Naive thymus-derived CD8-positive, alpha-beta T cell (primary cell): ENCODE measurements around the gene HTRA2. TPM values are rescaled to one million over a fixed set of nuclear protein-coding genes. Genes with fewer than 3 reads are reported as not detected.
"Not testable (repeated sequence)": the region's sequence is repeated elsewhere in the genome, so short reads cannot be mapped to it uniquely, and the experiment has no call there.

Source experiments
- ATAC-seq, 2 donors: fragments of 150-1000 bp; cut with Tn5 transposase in 1 of 2; sonication (Bioruptor Pico), chemical (Tn5 transposase) in 1 of 2; 1 replicate in 1 of 2; 2 replicates in 1 of 2; pipeline ENCODE4 v1.10.0; 2021; ENCODE audit warnings: mild to moderate bottlenecking in 2 of 2, moderate library complexity in 2 of 2
- POLR2A ChIA-PET: fragments of 350-600 bp; sonication (Branson Sonifier 250); formaldehyde crosslinking; loops from one replicate; lab custom pipeline; 2021; ENCODE audit warnings: antibody characterized with exemption; lab: Charles Lee
- DNase-seq, 10 donors: peaks; one replicate each; pipeline versions ENCODE4 v3.0.0 to v3.0.0-alpha.2; 2020 to 2022
- H3K27ac Mint-ChIP-seq, 10 donors: one replicate each; pipeline ENCODE4 v1.8.0; 2020 to 2022; ENCODE audit warnings: mild to moderate bottlenecking in 10 of 10, mixed read lengths in 10 of 10, moderate library complexity in 4 of 10, inconsistent platforms in 1 of 10
- H3K27me3 Mint-ChIP-seq, 5 donors: one replicate each; pipeline ENCODE4 v1.8.0; 2021 to 2022; ENCODE audit warnings: mixed read lengths in 5 of 5
- H3K36me3 Mint-ChIP-seq, 3 donors: one replicate each; pipeline ENCODE4 v1.8.0; 2020 to 2022; ENCODE audit warnings: mixed read lengths in 3 of 3, mild to moderate bottlenecking in 2 of 3, inconsistent platforms in 1 of 3
- H3K4me1 Mint-ChIP-seq, 4 donors: one replicate each; pipeline ENCODE4 v1.8.0; 2021 to 2022; ENCODE audit warnings: mixed read lengths in 4 of 4
- H3K4me3 Mint-ChIP-seq, 10 donors: one replicate each; pipeline ENCODE4 v1.8.0; 2020 to 2022; ENCODE audit warnings: mild to moderate bottlenecking in 10 of 10, mixed read lengths in 10 of 10, moderate library complexity in 6 of 10, inconsistent platforms in 1 of 10
- H3K9me3 Mint-ChIP-seq, 9 donors: one replicate each; pipeline ENCODE4 v1.8.0; 2020 to 2022; ENCODE audit warnings: mixed read lengths in 9 of 9, mild to moderate bottlenecking in 3 of 9, inconsistent platforms in 1 of 9, moderate library complexity in 1 of 9
- polyA plus RNA-seq, 3 donors: library from polyadenylated mRNA; unstranded; fragments of 300-500 nt; fragmentation: Illumina TruSeq; gene quantifications; one replicate each; pipeline ENCODE4 v1.2.3, GENCODE V29; 2021
- total RNA-seq, 8 experiments: library from RNA in 2 of 8; stranded (reverse) in 2 of 8; gene quantifications; one replicate each; pipeline ENCODE4 v1.2.3 and lab custom pipeline; 2021 to 2026

Gene HTRA2
- total and polyA plus RNA-seq, 5 experiments from 2014 or later: 21.3 to 44.5 (median 24.5) TPM

DNA sequence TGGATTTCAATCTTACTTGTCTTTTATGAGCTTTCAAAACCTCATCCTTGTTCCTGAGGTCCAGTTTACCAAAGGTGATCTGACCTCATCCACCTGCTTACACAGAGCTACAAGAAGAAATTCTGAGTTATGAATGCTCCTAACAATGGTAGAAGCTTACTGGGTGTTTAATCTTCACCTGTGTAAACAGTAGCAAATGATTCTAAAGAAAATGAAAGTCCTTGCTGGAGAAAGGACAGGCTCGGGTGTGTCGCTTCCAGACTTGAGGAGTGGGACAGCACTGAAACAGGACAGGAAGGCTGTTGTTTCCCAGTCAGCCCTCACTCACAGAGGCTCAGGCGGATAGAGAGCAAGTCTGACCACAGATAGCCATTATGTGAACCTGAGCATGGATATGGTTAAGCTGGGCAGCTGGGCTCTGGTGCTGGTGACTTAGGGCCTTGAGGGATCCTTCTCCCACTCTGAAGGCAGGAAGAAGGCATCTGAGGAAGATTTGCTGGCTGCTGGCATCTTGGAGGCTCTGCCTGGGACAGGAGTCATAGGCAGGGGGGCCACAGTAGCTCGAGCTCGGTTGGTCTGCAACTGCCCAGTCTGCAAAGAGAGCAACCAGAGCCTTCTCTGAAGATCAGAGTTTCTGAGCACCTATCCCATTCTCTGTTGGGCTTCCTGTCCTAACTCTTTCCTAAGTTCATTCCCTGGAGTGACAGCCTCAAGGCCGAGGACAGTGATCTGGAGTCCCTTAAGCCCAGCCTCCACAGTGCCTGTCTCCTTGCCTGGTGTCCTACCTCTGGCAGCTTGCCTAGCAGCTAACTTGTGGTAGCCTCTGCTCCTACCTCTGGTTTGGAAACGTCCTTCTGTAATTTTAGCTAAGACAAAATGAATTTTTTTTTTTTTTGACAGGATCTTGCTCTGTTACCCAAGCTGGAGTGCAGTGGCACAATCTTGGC lies 28.8 kb downstream of the HTRA2 start:
- peaks cover 10 to 36% (median 27%) of the 10 kb centered on the region in 5 donors for H3K27me3 Mint-ChIP-seq
- H3K36me3 Mint-ChIP-seq: no peaks in the 10 kb centered on the region
- H3K9me3 Mint-ChIP-seq: no peaks in the 10 kb centered on the region
- POLR2A ChIA-PET: no interaction called here
- H3K27ac Mint-ChIP-seq: peak overlapping the region in 2 of 10 donors; percentile 19 to 26
- no peak for DNase-seq
- ATAC-seq: no peak
- H3K4me1 Mint-ChIP-seq: peaks cover 9 to 20% (median 18%) of the 10 kb centered on the region in 4 donors
- no peak overlapping the region for H3K4me3 Mint-ChIP-seq

DNA sequence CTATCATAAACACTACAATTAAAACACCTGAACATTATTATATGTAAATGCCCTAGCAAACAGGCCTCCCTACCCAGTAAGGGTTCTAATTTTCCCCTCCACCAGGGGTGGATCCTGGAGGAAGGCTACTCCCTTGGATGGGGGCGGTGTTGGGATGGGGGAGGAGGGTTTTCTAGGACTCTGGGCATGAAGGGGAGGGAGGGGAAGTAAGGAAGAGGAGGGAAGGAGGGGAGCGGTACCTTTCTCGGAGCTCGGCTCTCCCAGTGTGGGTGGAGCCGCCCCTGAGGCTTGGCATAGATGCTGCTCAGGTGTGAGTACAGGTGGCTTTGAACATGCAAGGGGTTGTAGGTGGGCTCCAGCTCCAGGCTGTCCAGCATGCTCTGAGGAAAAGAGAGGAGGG lies 30.2 kb downstream of the HTRA2 start:
- Mint-ChIP-seq H3K27me3 (peaks cover 10 to 45% (median 36%) of the 10 kb centered on the region in 5 donors), H3K36me3 (no peaks in the 10 kb centered on the region), H3K4me3 (no peak overlapping the region), H3K4me1 (peaks cover 7 to 17% (median 16%) of the 10 kb centered on the region in 4 donors), H3K9me3 (no peaks in the 10 kb centered on the region), H3K27ac (no peak overlapping the region)
- ATAC-seq: no peak
- no peak for DNase-seq
- POLR2A ChIA-PET: no interaction called here

DNA sequence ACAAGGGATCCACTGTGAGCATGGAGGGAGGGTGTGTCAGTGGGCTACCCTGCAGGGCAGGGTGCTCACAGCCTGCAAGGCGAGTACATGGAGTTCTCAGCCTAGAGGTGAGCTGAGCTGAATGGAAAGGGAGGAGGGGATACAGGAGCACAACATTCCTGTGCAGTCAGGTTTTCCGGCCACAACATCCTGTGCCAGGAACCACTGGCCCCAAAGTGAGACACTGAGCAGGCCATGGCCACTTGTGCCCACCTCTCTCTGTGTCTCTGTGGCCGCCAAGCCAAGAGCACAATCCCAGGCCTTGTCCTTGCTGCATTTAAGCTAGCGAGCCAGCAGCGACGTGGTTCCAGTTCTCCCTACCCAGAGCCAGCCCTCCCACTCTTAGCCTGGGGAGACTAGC lies 30.9 kb downstream of the HTRA2 start:
- H3K4me3 Mint-ChIP-seq: no peak overlapping the region
- H3K36me3 Mint-ChIP-seq: no peaks in the 10 kb centered on the region
- ATAC-seq (no peak), DNase-seq (no peak)
- POLR2A ChIA-PET: no interaction called here
- peaks cover 10 to 45% (median 37%) of the 10 kb centered on the region in 5 donors for H3K27me3 Mint-ChIP-seq
- no peaks in the 10 kb centered on the region for H3K9me3 Mint-ChIP-seq
- no peak overlapping the region for H3K27ac Mint-ChIP-seq
- peaks cover 5 to 11% (median 10%) of the 10 kb centered on the region in 4 donors for H3K4me1 Mint-ChIP-seq

DNA sequence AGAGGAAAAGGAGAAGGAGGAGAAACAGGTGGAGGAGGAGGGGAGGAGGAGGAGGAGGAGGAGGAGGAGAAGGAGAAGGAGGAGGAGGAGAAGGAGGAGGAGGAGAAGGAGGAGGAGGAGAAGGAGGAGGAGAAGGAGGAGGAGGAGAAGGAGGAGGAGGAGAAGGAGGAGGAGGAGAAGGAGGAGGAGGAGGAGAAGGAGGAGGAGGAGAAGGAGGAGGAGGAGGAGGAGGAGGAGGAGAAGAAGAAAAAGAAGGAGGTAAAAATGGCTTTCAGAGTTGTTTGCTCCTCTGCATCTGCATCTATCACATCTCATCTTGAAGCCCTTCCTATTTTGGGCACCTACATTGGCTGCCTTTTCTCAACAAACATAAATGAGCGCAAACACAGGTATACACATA lies 31.3 kb downstream of the HTRA2 start:
- H3K27ac Mint-ChIP-seq, DNase-seq, H3K4me1 Mint-ChIP-seq, POLR2A ChIA-PET, H3K9me3 Mint-ChIP-seq, H3K4me3 Mint-ChIP-seq, ATAC-seq, H3K36me3 Mint-ChIP-seq: not testable (repeated sequence)
- peaks cover 10 to 45% (median 40%) of the 10 kb centered on the region in 5 donors for H3K27me3 Mint-ChIP-seq

DNA sequence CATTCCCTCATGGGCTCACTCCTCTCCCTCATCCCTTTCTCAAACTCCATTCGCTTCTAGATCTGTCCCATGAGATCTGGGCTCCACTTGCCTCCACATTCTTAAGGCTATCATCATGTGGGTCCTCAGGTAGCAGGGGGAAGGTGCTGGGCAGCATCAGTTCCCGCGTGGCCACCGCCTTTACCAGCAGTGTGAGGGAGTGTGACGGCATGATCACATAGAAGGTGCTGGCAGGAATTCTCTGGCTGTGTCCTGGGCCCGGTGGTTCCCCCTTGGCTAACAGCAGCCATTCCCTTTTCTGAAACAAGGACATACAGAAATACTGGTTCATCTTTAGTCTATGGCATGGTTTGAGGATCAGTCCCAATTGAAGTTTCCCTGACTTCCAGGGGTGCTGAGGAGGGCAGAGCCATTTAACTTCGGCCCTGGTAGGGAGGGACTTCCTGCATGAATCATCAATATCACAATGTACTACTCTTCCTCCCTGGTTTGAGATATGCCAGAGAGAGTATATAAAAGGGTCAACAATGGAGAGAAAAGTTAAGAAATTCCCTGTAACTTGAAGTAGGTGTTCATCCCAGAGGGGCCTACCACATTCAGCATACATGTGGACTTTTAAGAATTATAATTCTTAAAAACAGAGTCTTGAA lies 32.5 kb downstream of the HTRA2 start:
- peak overlapping the region in 2 of 10 donors; percentile 1 to 31 for H3K27ac Mint-ChIP-seq
- H3K9me3 Mint-ChIP-seq: no peaks in the 10 kb centered on the region
- no peak for DNase-seq
- peaks cover 12 to 45% (median 44%) of the 10 kb centered on the region in 5 donors for H3K27me3 Mint-ChIP-seq
- H3K36me3 Mint-ChIP-seq: no peaks in the 10 kb centered on the region
- H3K4me1 Mint-ChIP-seq: peaks cover under 1 to 4% (median 2%) of the 10 kb centered on the region in 4 donors
- H3K4me3 Mint-ChIP-seq: no peak overlapping the region
- POLR2A ChIA-PET: no interaction called here
- no peak for ATAC-seq

DNA sequence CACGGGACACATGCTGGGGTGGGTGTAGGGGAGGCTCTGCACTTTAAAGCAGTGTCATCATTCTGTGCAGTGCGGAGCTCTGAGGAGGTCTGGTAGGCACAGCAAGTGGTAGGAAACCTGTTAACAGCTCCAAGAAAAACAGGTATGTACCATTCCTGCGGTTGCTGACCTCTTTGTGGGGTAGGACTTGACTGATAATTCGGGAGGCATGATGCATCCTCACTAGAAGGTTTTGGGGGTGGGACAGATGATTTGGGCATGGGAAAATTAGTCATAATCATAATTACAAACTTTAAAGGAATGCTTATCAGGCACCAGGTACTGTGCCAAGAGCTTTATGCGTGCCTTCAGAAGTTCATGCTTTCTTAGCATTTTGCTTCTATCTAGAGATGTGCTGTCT lies 34.5 kb downstream of the HTRA2 start:
- POLR2A ChIA-PET: no interaction called here
- Mint-ChIP-seq H3K27me3 (peaks cover 17 to 55% (median 52%) of the 10 kb centered on the region in 5 donors), H3K36me3 (no peaks in the 10 kb centered on the region), H3K4me3 (no peak overlapping the region), H3K27ac (no peak overlapping the region), H3K4me1 (peaks cover 0 to 4% (median 2%) of the 10 kb centered on the region in 4 donors), H3K9me3 (no peaks in the 10 kb centered on the region)
- ATAC-seq (no peak), DNase-seq (no peak)

DNA sequence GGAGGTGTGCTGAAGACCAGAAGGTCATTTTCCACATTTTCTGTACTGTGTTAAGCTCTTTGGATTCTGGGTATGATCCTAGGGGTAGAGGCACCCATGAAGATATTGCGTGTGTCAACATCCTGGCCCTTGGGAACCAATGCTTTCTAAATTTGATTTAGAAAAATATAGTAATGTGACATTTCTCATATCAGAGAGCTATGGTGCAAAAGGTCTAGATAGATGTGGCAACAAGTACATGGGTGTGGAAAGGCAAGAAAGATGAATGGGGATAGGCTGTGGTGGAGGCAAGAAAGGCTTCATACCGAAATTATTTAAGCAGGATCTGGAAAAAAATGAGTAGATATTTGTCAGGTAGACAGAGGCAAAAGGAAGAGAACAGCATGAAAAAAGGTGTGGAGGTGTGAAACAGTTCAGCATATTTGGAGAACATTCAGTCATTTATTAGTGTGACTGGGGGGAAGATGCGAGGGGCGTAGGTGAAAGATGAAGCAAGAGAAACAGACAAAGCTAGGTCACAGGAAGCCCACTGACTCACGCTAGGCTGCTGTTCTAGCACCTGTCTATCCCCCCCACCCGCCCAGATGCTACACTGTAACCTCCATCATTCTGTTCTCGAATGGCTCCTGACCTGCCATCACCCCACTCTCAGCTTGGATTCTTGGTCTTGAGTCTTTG lies 36.5 kb downstream of the HTRA2 start:
- ATAC-seq: no peak

DNA sequence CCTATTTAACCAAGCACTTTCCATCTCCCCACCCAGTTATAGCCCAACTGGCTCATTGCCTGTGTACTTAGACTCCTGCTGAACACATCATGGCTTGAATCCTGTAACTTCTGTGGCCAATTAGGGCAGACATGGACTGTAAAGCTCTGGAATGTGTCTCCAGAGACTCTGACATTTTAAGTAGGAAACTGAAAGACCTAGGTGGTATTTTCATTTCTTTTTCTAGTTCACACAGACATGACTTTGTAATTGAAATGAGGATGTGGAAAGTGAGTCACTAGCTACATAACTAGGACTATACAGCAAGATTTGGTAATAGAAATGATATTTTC lies 37.0 kb downstream of the HTRA2 start:
- H3K4me3 Mint-ChIP-seq: no peak overlapping the region
- no peak overlapping the region for H3K27ac Mint-ChIP-seq

More for the DNA sequence above, 36.5 kb downstream of the HTRA2 start:
- H3K36me3 Mint-ChIP-seq: no peaks in the 10 kb centered on the region
- H3K4me1 Mint-ChIP-seq: peaks cover 0 to 4% (median 0%) of the 10 kb centered on the region in 4 donors
- DNase-seq: no peak
- POLR2A ChIA-PET: no interaction called here
- no peak overlapping the region for H3K4me3 Mint-ChIP-seq
- peaks cover 14 to 44% (median 41%) of the 10 kb centered on the region in 5 donors for H3K27me3 Mint-ChIP-seq
- H3K27ac Mint-ChIP-seq: peak overlapping the region in 1 of 10 donors; percentile 10
- no peaks in the 10 kb centered on the region for H3K9me3 Mint-ChIP-seq

DNA sequence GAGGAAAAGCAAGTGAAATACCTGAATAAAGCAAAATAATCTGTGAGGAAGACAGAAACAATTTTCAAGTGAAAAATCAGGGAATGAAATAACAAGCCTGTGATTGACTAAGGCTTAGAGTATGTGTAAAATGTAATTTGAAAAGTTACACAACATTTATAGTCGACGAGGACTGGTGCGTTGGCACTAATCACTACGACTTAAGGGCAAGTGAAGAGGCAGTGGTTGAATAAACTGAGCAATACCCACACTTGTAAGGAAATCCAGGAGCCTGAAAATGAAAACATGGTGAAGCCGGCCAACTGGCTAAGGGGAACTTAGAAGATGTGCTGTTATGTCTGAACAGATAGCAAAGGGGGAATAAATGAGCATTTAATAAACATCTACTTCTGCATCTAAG lies 38.1 kb downstream of the HTRA2 start:
- POLR2A ChIA-PET: no interaction called here
- ATAC-seq (no peak), DNase-seq (no peak)
- no peaks in the 10 kb centered on the region for H3K9me3 Mint-ChIP-seq
- H3K27me3 Mint-ChIP-seq: peaks cover 7 to 29% (median 25%) of the 10 kb centered on the region in 5 donors
- H3K4me3 Mint-ChIP-seq: no peak overlapping the region
- peaks cover 0 to 6% (median 0%) of the 10 kb centered on the region in 4 donors for H3K4me1 Mint-ChIP-seq
- no peak overlapping the region for H3K27ac Mint-ChIP-seq
- no peaks in the 10 kb centered on the region for H3K36me3 Mint-ChIP-seq

More for the DNA sequence above, 37.0 kb downstream of the HTRA2 start:
- Mint-ChIP-seq H3K36me3 (no peaks in the 10 kb centered on the region), H3K9me3 (no peaks in the 10 kb centered on the region), H3K27me3 (peaks cover 13 to 39% (median 36%) of the 10 kb centered on the region in 5 donors), H3K4me1 (peaks cover 0 to 4% (median 0%) of the 10 kb centered on the region in 4 donors)
- POLR2A ChIA-PET: interaction anchor here (0.8 kb wide), 1 partner anchor 11 kb away, joined by 3 read pairs; no protein-coding TSS in a partner anchor
- ATAC-seq: no peak
- DNase-seq: no peak

DNA sequence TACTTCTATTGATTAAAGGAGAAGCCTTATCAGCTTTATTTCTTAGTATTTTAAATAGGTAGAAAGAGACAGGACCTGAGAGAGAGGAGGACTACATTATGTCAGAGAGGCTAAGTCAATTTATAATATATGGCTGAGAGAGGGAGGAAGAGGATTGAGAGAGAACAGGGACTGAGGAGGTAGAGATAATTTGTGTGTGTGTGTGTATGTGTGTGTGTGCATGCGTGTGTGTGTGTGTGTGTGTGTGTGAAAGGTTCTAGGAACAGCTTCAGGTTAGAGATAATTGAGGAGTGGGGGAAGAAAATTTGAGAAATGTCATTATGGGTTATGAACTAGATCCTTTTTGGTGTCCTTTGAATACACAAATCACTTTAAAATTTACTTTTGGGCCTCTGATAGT lies 40.0 kb downstream of the HTRA2 start:
- ATAC-seq (no peak), DNase-seq (no peak)
- H3K4me1 Mint-ChIP-seq: peaks cover 8 to 19% (median 14%) of the 10 kb centered on the region in 4 donors
- no peak overlapping the region for H3K4me3 Mint-ChIP-seq
- no peak overlapping the region for H3K27ac Mint-ChIP-seq
- H3K9me3 Mint-ChIP-seq: peaks cover 0 to 6% (median 0%) of the 10 kb centered on the region in 9 donors
- H3K27me3 Mint-ChIP-seq: peaks cover 7 to 18% (median 11%) of the 10 kb centered on the region in 5 donors
- no peaks in the 10 kb centered on the region for H3K36me3 Mint-ChIP-seq
- POLR2A ChIA-PET: no interaction called here

DNA sequence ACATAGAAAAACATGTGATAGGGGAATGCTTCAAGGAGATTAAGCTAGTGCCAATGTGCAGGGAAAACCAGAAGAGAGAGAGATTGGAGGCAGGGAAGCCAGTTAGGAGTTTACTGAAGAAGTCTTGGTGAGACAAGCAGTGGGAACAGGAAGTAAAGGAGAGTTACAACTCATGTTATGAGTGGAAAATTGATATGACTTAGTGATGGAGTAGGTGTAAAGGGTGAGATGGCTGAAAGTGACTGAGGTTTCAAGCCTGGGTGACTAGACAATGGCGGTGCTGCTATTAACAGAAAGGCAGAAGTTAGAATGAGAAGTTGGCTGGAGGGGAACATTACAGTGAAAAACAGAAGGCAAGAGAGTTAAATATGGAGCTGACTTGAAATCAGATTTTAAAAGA lies 41.3 kb downstream of the HTRA2 start:
- Mint-ChIP-seq H3K4me1 (peaks cover 8 to 22% (median 16%) of the 10 kb centered on the region in 4 donors), H3K9me3 (peaks cover 0 to 10% (median 0%) of the 10 kb centered on the region in 9 donors), H3K4me3 (no peak overlapping the region), H3K36me3 (no peaks in the 10 kb centered on the region), H3K27me3 (peaks cover 7 to 14% (median 11%) of the 10 kb centered on the region in 5 donors), H3K27ac (no peak overlapping the region)
- ATAC-seq (no peak), DNase-seq (no peak)
- POLR2A ChIA-PET: no interaction called here

DNA sequence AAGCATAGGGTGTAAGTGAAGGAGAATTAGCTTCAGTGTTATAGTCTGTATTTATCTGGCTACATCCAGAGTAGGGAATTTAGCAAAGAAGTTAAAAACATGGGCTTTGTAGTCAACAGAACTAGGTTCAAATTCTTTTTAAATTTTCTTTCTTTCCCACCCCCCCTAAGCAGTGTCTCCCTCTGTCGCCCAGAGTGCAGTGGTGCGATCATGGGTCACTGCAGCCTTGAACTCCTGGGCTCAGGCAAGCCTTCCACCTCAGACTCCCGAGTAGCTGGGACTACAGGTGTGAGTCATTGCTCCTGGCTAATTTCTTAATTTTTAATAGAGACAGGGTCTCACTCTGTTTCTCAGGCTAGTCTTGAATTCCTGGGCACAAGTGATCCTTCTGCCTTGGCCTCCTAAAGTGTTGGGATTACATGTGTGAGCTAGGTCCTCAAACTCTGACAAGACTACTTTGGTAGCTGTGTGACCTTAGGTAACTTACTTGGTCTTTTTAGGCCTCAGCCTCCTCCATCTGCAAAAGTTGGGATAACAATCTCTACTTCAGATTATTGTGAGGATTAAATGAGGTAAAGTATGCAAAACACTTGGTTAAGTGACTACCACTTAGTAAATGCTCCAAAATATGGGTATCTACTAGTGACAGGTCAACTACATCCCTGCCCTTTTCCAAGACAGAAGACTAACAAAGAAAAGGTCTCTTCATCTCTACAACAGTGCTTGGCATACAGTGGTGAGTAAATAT lies 42.6 kb downstream of the HTRA2 start:
- POLR2A ChIA-PET: no interaction called here
- Mint-ChIP-seq H3K4me3 (no peak overlapping the region), H3K4me1 (peaks cover 8 to 31% (median 16%) of the 10 kb centered on the region in 4 donors), H3K9me3 (peaks cover 0 to 10% (median 0%) of the 10 kb centered on the region in 9 donors), H3K36me3 (no peaks in the 10 kb centered on the region), H3K27me3 (peaks cover 5 to 13% (median 11%) of the 10 kb centered on the region in 5 donors), H3K27ac (no peak overlapping the region)
- ATAC-seq (no peak), DNase-seq (no peak)
